K562 (cell line): ENCODE results near the gene ZNF689. TPM values are rescaled to one million over a fixed set of nuclear protein-coding genes. Genes with fewer than 3 reads are reported as not detected.
A peak's percentile ranks its signal among the peaks of the same experiment; 100 is the strongest.

Experiments used
- ARHGAP35 ChIP-seq: fragments of 450-650 bp; IDR thresholded peaks from 2 replicates; pipeline ENCODE4 v1.6.1; 2018; ENCODE audit not compliant: partially characterized antibody
- FOXA3 ChIP-seq, 2 experiments: fragments of 450-650 bp in 1 of 2; sonication (generic) in 1 of 2; formaldehyde crosslinking; IDR thresholded peaks in 1 of 2; conservative IDR thresholded peaks in 1 of 2; 2 replicates each; pipeline versions ENCODE4 v1.4.0 to v1.8.0; 2020 to 2022; ENCODE audit warnings: mild to moderate bottlenecking in 2 of 2, missing genetic modification reagents in 1 of 2
- FOXK2 ChIP-seq, 2 experiments: fragments of 450-650 bp; IDR thresholded peaks in 1 of 2; conservative IDR thresholded peaks in 1 of 2; 2 replicates each; pipeline ENCODE4 v1.6.1; 2016; ENCODE audit warnings: low read depth in 2 of 2, mild to moderate bottlenecking in 1 of 2
- GATA2 ChIP-seq: sonication (generic); formaldehyde crosslinking; IDR thresholded peaks from 2 replicates; pipeline ENCODE4 v1.4.0; 2020; ENCODE audit warnings: mild to moderate bottlenecking, missing genetic modification reagents
- GTF2A2 ChIP-seq: IDR thresholded peaks from 2 replicates; pipeline ENCODE4 v1.6.1; 2016; ENCODE audit warnings: mild to moderate bottlenecking, missing genetic modification characterization, missing compliant biosample characterization
- JUND ChIP-seq, 2 experiments: IDR thresholded peaks; 2 replicates in 1 of 2; 3 replicates in 1 of 2; pipeline ENCODE4 v1.6.1; 2011; ENCODE audit warnings: borderline replicate concordance in 2 of 2, low read depth in 2 of 2, low read length in 2 of 2, improper control_type of control experiment in 1 of 2, missing biosample characterization in 1 of 2, missing genetic modification characterization in 1 of 2, missing genetic modification reagents in 1 of 2
- LARP7 ChIP-seq: fragments of 450-650 bp; IDR thresholded peaks from 2 replicates; pipeline ENCODE4 v1.6.1; 2016
- MAZ ChIP-seq, 2 experiments: fragments of 450-650 bp in 1 of 2; sonication (generic) in 1 of 2; formaldehyde crosslinking; IDR thresholded peaks in 1 of 2; conservative IDR thresholded peaks in 1 of 2; 2 replicates each; pipeline versions ENCODE4 v1.4.0 to v1.5.0; 2020; ENCODE audit warnings: mild to moderate bottlenecking in 1 of 2, missing genetic modification reagents in 1 of 2
- MTA1 ChIP-seq: fragments of 450-650 bp; IDR thresholded peaks from 2 replicates; pipeline ENCODE4 v1.6.1; 2017; ENCODE audit warnings: borderline replicate concordance
- NCOR1 ChIP-seq: fragments of 450-650 bp; IDR thresholded peaks from 2 replicates; pipeline ENCODE4 v1.6.1; 2016; ENCODE audit warnings: mild to moderate bottlenecking, moderate library complexity
- NELFE ChIP-seq: IDR thresholded peaks from 2 replicates; pipeline ENCODE4 v1.6.1; 2011; ENCODE audit warnings: mild to moderate bottlenecking; ENCODE audit not compliant: insufficient read depth, insufficient read length
- PML ChIP-seq: IDR thresholded peaks from 2 replicates; pipeline ENCODE4 v1.6.1; 2012; ENCODE audit warnings: low read length, inconsistent platforms
- POLR3A ChIP-seq: IDR thresholded peaks from 2 replicates; pipeline ENCODE4 v1.6.1; 2011; ENCODE audit warnings: borderline replicate concordance, mild to moderate bottlenecking, moderate library complexity; ENCODE audit not compliant: insufficient read length, insufficient read depth; ENCODE audit errors: extremely low read depth
- SLC30A9 ChIP-seq: fragments of 250-450 bp; sonication (Bioruptor Pico); IDR thresholded peaks from 2 replicates; pipeline ENCODE4 v1.8.0; 2022; ENCODE audit warnings: mild to moderate bottlenecking, moderate library complexity
- SP2 ChIP-seq: IDR thresholded peaks from 2 replicates; pipeline ENCODE4 v1.6.1; 2011; ENCODE audit warnings: mild to moderate bottlenecking, low read depth, low read length, moderate library complexity; ENCODE audit not compliant: poor library complexity, severe bottlenecking; ENCODE audit errors: extremely low read depth
- SRSF9 ChIP-seq: fragments of 200-400 bp; formaldehyde crosslinking; IDR thresholded peaks from 2 replicates; pipeline ENCODE4 v1.6.1; 2017; ENCODE audit warnings: low read depth, low read length, borderline replicate concordance
- TAL1 ChIP-seq: fragments of 450-650 bp; IDR thresholded peaks from 2 replicates; pipeline ENCODE4 v1.6.1; 2016; ENCODE audit warnings: mild to moderate bottlenecking
- TCF15 ChIP-seq: fragments of 250-450 bp; sonication (Bioruptor Pico); IDR thresholded peaks from 2 replicates; pipeline ENCODE4 v1.8.0; 2022; ENCODE audit warnings: moderate library complexity, mild to moderate bottlenecking, inconsistent platforms
- TCFL5 ChIP-seq: fragments of 250-450 bp; sonication (Bioruptor Pico); conservative IDR thresholded peaks from 2 replicates; pipeline ENCODE4 v1.6.1; 2021; ENCODE audit warnings: mild to moderate bottlenecking, moderate library complexity, matching md5 sums
- ZC3H11A ChIP-seq: IDR thresholded peaks from 2 replicates; pipeline ENCODE4 v1.6.1; 2012; ENCODE audit warnings: low read depth, low read length, improper control_type of control experiment
- ZNF436 ChIP-seq: fragments of 250-450, 450-650 bp; sonication (Bioruptor Pico); formaldehyde crosslinking; IDR thresholded peaks from 2 replicates; pipeline ENCODE4 v1.7.0; 2020; ENCODE audit warnings: mild to moderate bottlenecking
- polyA plus RNA-seq, 8 experiments: library from polyadenylated mRNA; depleted of rRNA in 4 of 8; stranded (reverse) in 5 of 8; unstranded in 3 of 8; fragments of >200 nt; fragmentation: Nextera tagmentation in 2 of 8; fragmentation: Illumina TruSeq in 1 of 8; extraction: Ambion mirVana in 2 of 8; extraction: Trizol in 1 of 8; gene quantifications; 2 replicates each; pipeline versions ENCODE4 v1.2.1 to v1.2.3, GENCODE V29; 2011 to 2014; ENCODE audit warnings: inconsistent platforms in 1 of 8, missing spikeins in 1 of 8
- total RNA-seq, 7 experiments: library from RNA; depleted of rRNA in 6 of 7; stranded (reverse); fragments of >200 nt in 6 of 7; fragmentation: Illumina TruSeq in 2 of 7; extraction: Trizol in 2 of 7; gene quantifications; 2 replicates each; pipeline versions ENCODE4 v1.2.1 to v1.2.3, GENCODE V29; 2011 to 2021; ENCODE audit warnings: low replicate concordance in 1 of 7
- TF ChIP-seq, protein P1 (sequence below): fragments of 450-650 bp; IDR thresholded peaks from 2 replicates; pipeline ENCODE4 v1.6.1; 2017; ENCODE audit warnings: antibody characterized with exemption
- TF ChIP-seq, protein P2 (sequence below): fragments of 450-650 bp; IDR thresholded peaks from 2 replicates; pipeline ENCODE4 v1.7.0; 2016; ENCODE audit warnings: borderline replicate concordance

Gene ZNF689
- total and polyA plus RNA-seq, 9 of the 15 experiments (the other 6 are each of a cell fraction or from before 2014, with no cell fraction given), result 5.4 to 15.4 (median 10.8) TPM

DNA sequence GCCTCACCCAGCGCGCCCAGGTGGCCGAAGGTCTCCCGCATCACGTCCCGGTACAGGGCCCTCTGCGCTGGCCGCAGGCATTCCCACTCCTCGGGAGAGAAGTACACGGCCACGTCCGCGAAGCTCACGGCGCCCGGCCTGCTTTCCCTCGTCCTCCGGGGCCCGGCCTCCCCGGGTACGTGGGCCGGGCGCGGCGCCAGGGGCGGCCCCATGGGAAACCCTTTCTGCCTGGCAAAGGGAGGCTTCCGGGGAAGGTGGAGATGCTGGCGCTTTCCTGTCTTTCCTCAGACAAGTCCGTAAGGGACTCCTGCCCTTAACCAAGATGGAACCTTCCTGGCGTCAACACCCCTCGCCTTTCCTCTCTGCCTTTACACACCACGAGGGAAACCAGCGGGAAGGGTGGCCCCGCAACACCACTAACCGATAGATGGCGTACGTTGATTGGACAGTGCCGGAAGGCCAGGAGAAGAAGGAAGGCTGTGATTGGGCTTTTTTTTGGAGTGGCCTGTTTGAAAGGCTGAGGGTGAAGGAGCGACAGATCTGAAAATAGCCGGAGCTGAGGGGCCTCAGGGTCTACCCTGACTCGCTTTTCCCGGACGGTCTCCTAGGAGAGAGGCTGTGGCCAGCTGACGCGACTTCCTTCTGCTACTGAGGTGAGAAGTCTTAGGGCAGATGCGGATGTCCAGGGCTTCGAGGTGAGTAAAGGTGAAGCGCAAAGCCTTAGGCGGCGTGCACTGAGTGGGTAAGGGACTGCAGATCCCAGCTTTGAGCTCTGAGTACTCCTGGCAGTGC lies 24.6 kb downstream of the ZNF689 start, which contains the start of gene ZNF785 (continued):
- no peak for TF ChIP-seq SP2
- TF ChIP-seq ARHGAP35, result no peak
- TF ChIP-seq POLR3A, result no peak
- no peak for TF ChIP-seq ZC3H11A
- TF ChIP-seq PML, result no peak
- TF ChIP-seq TCFL5 (CRISPR knock-in tag), result no peak
- TF ChIP-seq GTF2A2 (tag), result no peak
- no peak for TF ChIP-seq TCF15
- TF ChIP-seq SLC30A9 (CRISPR knock-in tag), result no peak
- TF ChIP-seq FOXA3 (CRISPR knock-in tag; conservative IDR thresholded peaks at IDR 0.05 in 1 of 2, IDR thresholded peaks at IDR 0.05 in 1 of 2), result peak in 1 of 2 experiments; percentile 77; a peak in 1 of 4 replicates
- TF ChIP-seq NCOR1, result no peak
- no peak for TF ChIP-seq SRSF9
- no peak for TF ChIP-seq NELFE
- TF ChIP-seq MAZ (CRISPR knock-in tag; conservative IDR thresholded peaks at IDR 0.05 in 1 of 2, IDR thresholded peaks at IDR 0.05 in 1 of 2), result peak; percentile 51 to 89; a peak in 3 of 4 replicates
- TF ChIP-seq JUND (IDR thresholded peaks at IDR 0.05; ENCODE audit: borderline replicate concordance, low read depth, low read length), result peak; percentile 72; the same call in 1 of the 2 replicates
- TF ChIP-seq JUND (tag; IDR thresholded peaks at IDR 0.05; ENCODE audit: borderline replicate concordance, low read depth, low read length), result peak; percentile 65; the same call in 1 of the 3 replicates
- TF ChIP-seq MTA1, result no peak; the same call in 1 of the 2 replicates
- TF ChIP-seq TAL1, result no peak
- 0 out of 2 replicates have a peak, but pooled peaks have one; percentile 14 for TF ChIP-seq LARP7
- TF ChIP-seq, protein P1, sequence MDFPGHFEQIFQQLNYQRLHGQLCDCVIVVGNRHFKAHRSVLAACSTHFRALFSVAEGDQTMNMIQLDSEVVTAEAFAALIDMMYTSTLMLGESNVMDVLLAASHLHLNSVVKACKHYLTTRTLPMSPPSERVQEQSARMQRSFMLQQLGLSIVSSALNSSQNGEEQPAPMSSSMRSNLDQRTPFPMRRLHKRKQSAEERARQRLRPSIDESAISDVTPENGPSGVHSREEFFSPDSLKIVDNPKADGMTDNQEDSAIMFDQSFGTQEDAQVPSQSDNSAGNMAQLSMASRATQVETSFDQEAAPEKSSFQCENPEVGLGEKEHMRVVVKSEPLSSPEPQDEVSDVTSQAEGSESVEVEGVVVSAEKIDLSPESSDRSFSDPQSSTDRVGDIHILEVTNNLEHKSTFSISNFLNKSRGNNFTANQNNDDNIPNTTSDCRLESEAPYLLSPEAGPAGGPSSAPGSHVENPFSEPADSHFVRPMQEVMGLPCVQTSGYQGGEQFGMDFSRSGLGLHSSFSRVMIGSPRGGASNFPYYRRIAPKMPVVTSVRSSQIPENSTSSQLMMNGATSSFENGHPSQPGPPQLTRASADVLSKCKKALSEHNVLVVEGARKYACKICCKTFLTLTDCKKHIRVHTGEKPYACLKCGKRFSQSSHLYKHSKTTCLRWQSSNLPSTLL, result no peak
- no peak for TF ChIP-seq ZNF436 (CRISPR knock-in tag)
- peak; percentile 95 to 97 for TF ChIP-seq FOXK2 (conservative IDR thresholded peaks at IDR 0.05 in 1 of 2, IDR thresholded peaks at IDR 0.05 in 1 of 2; ENCODE audit: low read depth in 2 of 2)
- TF ChIP-seq GATA2 (CRISPR knock-in tag), result no peak
- TF ChIP-seq, protein P2, sequence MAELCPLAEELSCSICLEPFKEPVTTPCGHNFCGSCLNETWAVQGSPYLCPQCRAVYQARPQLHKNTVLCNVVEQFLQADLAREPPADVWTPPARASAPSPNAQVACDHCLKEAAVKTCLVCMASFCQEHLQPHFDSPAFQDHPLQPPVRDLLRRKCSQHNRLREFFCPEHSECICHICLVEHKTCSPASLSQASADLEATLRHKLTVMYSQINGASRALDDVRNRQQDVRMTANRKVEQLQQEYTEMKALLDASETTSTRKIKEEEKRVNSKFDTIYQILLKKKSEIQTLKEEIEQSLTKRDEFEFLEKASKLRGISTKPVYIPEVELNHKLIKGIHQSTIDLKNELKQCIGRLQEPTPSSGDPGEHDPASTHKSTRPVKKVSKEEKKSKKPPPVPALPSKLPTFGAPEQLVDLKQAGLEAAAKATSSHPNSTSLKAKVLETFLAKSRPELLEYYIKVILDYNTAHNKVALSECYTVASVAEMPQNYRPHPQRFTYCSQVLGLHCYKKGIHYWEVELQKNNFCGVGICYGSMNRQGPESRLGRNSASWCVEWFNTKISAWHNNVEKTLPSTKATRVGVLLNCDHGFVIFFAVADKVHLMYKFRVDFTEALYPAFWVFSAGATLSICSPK, result 0 out of 2 replicates have a peak, but pooled peaks have one; percentile 58
